ENCODE measurements around the gene CMSS1.

Gene CMSS1

GRCh38 chr3:99875581-99875928 is 57.9 kb downstream of the CMSS1 start:
- DNase-seq (ENCODE audit: low read depth), result no peak

GRCh38 chr3:99875929-99876841 is 58.5 kb downstream of the CMSS1 start:
- DNase-seq (ENCODE audit: low read depth), result peak; percentile 26

GRCh38 chr3:99877031-99877579 is 59.4 kb downstream of the CMSS1 start:
- no peak for DNase-seq (ENCODE audit: low read depth)

GRCh38 chr3:99878005-99878404 is 60.3 kb downstream of the CMSS1 start:
- DNase-seq (ENCODE audit: low read depth), result no peak

- DNase-seq (ENCODE audit: low read depth), result no peak
Observed at GRCh38 chr3:99879275-99879674, 61.6 kb downstream of the CMSS1 start.

- no peak for DNase-seq (ENCODE audit: low read depth)
Observed at GRCh38 chr3:99881121-99881524, 63.5 kb downstream of the CMSS1 start.

GRCh38 chr3:99882436-99883137 is 64.9 kb downstream of the CMSS1 start:
- DNase-seq (ENCODE audit: low read depth), result no peak

GRCh38 chr3:99883138-99883461 is 65.4 kb downstream of the CMSS1 start:
- DNase-seq (ENCODE audit: low read depth), result no peak

GRCh38 chr3:99883693-99884092 is 66.0 kb downstream of the CMSS1 start:
- no peak for DNase-seq (ENCODE audit: low read depth)

- DNase-seq (ENCODE audit: low read depth), result no peak
Observed at GRCh38 chr3:99884484-99884883, 66.8 kb downstream of the CMSS1 start.

GRCh38 chr3:99885085-99885484 is 67.4 kb downstream of the CMSS1 start:
- no peak for DNase-seq (ENCODE audit: low read depth)

- DNase-seq (ENCODE audit: low read depth), result no peak
Observed at GRCh38 chr3:99885851-99886250, 68.2 kb downstream of the CMSS1 start.

- DNase-seq (ENCODE audit: low read depth), result no peak
Observed at GRCh38 chr3:99891610-99892285, 74.1 kb downstream of the CMSS1 start.

GRCh38 chr3:99892332-99892731 is 74.7 kb downstream of the CMSS1 start:
- no peak for DNase-seq (ENCODE audit: low read depth)

- no peak for DNase-seq (ENCODE audit: low read depth)
Observed at GRCh38 chr3:99895131-99895696, 77.6 kb downstream of the CMSS1 start.

GRCh38 chr3:99895703-99896441 is 78.2 kb downstream of the CMSS1 start:
- no peak for DNase-seq (ENCODE audit: low read depth)

- DNase-seq (ENCODE audit: low read depth), result no peak
Observed at GRCh38 chr3:99896482-99896881, 78.8 kb downstream of the CMSS1 start.

- no peak for DNase-seq (ENCODE audit: low read depth)
Observed at GRCh38 chr3:99899603-99900002, 81.9 kb downstream of the CMSS1 start.

GRCh38 chr3:99900248-99900647 is 82.6 kb downstream of the CMSS1 start:
- DNase-seq (ENCODE audit: low read depth), result no peak

GRCh38 chr3:99901200-99901926 is 83.7 kb downstream of the CMSS1 start:
- no peak for DNase-seq (ENCODE audit: low read depth)

GRCh38 chr3:99902091-99902490 is 84.4 kb downstream of the CMSS1 start:
- DNase-seq (ENCODE audit: low read depth), result no peak
